ENCODE results near the gene ERC1. TPM values are rescaled to one million over a fixed set of nuclear protein-coding genes. Genes with fewer than 3 reads are reported as not detected.

ERC1 gene
- total and polyA plus RNA-seq, 2 donors (not counting 3 experiments of a cell fraction or from before 2014, with no cell fraction given) = 11.7 to 66.1 TPM

DNA sequence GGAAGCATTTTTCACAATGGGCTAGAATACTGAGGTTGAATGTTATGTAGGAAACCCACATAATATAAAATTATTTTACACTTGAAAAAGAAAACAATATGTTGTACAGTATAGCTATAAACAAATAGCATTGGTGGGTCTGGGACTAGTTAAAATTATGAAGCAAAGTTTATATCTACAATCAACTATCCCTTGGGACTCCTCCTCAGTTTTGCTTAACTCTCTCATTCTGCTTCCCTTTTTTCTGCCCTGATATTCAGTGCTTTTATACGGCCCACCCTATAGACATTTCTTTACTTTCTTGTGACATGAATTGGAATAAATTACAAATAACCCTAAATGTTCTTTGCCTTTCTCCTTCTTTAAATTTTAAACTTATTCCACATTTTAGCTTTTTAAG, 302.9 kb downstream of the ERC1 start:
- ChIA-PET CTCF (interaction anchor here (1.8 kb wide), 1 partner anchor 176 kb away, joined by 5 read pairs; no protein-coding TSS in a partner anchor), POLR2A (no interaction called here)
- H3K4me3 ChIP-seq (replicated peaks in 1 of 3; ENCODE audit: insufficient read depth in 1 of 3, low read depth in 1 of 3, low read length in 3 of 3) = no peak overlapping the region
- no TSS peak for BruUV-seq (replicated peaks)
- FAIRE-seq (no peak), DNase-seq (ENCODE audit: low read depth, low spot score) (no peak)
- TF ChIP-seq POLR2A (IDR thresholded peaks at IDR 0.05; ENCODE audit: low read depth, low read length) (no peak), GATA2 (IDR thresholded peaks at IDR 0.05; ENCODE audit: insufficient read depth, insufficient read length, low read depth, low read length) (no peak), MYC (IDR thresholded peaks at IDR 0.05; ENCODE audit: low read depth, low read length) (no peak), EZH2 (IDR thresholded peaks at IDR 0.05; ENCODE audit: borderline replicate concordance, low read depth, low read length, severe bottlenecking) (no peak), POLR2AphosphoS5 (IDR thresholded peaks at IDR 0.05; ENCODE audit: insufficient read depth, low read depth, low read length) (no peak), JUN (IDR thresholded peaks at IDR 0.05; ENCODE audit: borderline replicate concordance, insufficient read depth, insufficient read length, low read depth) (no peak), FOS (IDR thresholded peaks at IDR 0.05; ENCODE audit: borderline replicate concordance, insufficient read depth, low read length) (no peak)
- TF ChIP-seq, protein P1, sequence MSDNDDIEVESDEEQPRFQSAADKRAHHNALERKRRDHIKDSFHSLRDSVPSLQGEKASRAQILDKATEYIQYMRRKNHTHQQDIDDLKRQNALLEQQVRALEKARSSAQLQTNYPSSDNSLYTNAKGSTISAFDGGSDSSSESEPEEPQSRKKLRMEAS (IDR thresholded peaks at IDR 0.05; ENCODE audit: insufficient read depth, insufficient read length) = no peak
- TF ChIP-seq, protein P2, sequence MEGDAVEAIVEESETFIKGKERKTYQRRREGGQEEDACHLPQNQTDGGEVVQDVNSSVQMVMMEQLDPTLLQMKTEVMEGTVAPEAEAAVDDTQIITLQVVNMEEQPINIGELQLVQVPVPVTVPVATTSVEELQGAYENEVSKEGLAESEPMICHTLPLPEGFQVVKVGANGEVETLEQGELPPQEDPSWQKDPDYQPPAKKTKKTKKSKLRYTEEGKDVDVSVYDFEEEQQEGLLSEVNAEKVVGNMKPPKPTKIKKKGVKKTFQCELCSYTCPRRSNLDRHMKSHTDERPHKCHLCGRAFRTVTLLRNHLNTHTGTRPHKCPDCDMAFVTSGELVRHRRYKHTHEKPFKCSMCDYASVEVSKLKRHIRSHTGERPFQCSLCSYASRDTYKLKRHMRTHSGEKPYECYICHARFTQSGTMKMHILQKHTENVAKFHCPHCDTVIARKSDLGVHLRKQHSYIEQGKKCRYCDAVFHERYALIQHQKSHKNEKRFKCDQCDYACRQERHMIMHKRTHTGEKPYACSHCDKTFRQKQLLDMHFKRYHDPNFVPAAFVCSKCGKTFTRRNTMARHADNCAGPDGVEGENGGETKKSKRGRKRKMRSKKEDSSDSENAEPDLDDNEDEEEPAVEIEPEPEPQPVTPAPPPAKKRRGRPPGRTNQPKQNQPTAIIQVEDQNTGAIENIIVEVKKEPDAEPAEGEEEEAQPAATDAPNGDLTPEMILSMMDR (IDR thresholded peaks at IDR 0.05; ENCODE audit: extremely low read depth in 1 of 2, insufficient read depth in 1 of 2, low read depth in 1 of 2, low read length in 2 of 2) = no peak
- H3K27me3 ChIP-seq (ENCODE audit: control insufficient read depth in 2 of 2, insufficient read depth in 2 of 2, low read length in 2 of 2) = no peaks in the 10 kb centered on the region
- H3K4me1 ChIP-seq (ENCODE audit: control insufficient read depth, extremely low read depth, insufficient read depth, low read length) = peaks cover 14% of the 10 kb centered on the region
- no peaks in the 10 kb centered on the region for H3K9me3 ChIP-seq (replicated peaks; ENCODE audit: control insufficient read depth, insufficient read depth, low read length)
- intact Hi-C loops (cut with micrococcal nuclease) (no loop called here), dilution Hi-C loops (cut with MboI; ENCODE audit: extremely low pct_ligation_motif_present, low sequenced_read_pairs) (no loop called here)
- H3K27ac ChIP-seq (ENCODE audit: insufficient read depth, low read depth, low read length) = no peak overlapping the region
- H3K9me1 ChIP-seq (replicated peaks; ENCODE audit: control insufficient read depth, extremely low read depth, insufficient read depth, low read length) = no peaks in the 10 kb centered on the region
- H2AFZ ChIP-seq (ENCODE audit: low read depth, low read length) = no peak overlapping the region
- H3K4me2 ChIP-seq (ENCODE audit: insufficient read depth, low read length) = no peak overlapping the region
- H3K9ac ChIP-seq (replicated peaks; ENCODE audit: extremely low read depth, insufficient read depth, low read length) = no peak overlapping the region
- H4K20me1 ChIP-seq (replicated peaks; ENCODE audit: control insufficient read depth, extremely low read depth, insufficient read depth, low read length) = no peaks in the 10 kb centered on the region
- H3K79me2 ChIP-seq (ENCODE audit: control insufficient read depth, insufficient read depth, low read length) = no peaks in the 10 kb centered on the region
- no peaks in the 10 kb centered on the region for H3K36me3 ChIP-seq (ENCODE audit: control insufficient read depth in 2 of 2, extremely low read depth in 1 of 2, insufficient read depth in 2 of 2, low read length in 2 of 2)
